HFF-Myc (cell line): ENCODE measurements around the gene SFMBT2.

Experiments used
- DNase-seq: peaks from one replicate; pipeline ENCODE4 v3.0.0-alpha.2; 2011; ENCODE audit warnings: low read depth; ENCODE audit errors: extremely low read depth
- H3K4me3 ChIP-seq: replicated peaks from 2 replicates; pipeline ENCODE4 v1.5.1; 2011; ENCODE audit warnings: low read depth, mild to moderate bottlenecking, control low read depth, low read length
- CTCF ChIP-seq: IDR thresholded peaks from 2 replicates; pipeline ENCODE4 v1.5.1; 2012; ENCODE audit warnings: mild to moderate bottlenecking, low read depth, low read length, control low read depth; ENCODE audit errors: missing control alignments

Gene SFMBT2

DNA sequence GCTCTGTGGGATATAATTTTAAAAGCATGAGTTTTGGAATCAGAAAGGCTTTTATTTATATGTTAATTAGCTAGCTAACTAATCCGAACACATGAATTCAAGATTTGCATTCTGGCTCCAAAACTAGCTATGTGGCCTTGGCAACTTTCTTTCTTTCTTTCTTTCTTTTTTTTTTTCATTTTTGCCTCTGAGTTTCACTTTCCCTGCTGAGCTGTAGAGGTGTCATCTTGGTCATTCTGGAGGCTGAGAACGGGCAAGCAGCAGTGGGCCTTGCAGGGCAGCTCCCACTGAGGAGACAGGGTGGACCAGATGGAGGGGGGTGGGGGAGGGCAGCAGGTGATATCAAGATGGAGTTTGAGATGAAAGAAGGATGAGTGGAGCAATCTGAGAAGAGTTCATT lies 24.8 kb upstream of the SFMBT2 start:
- DNase-seq: no peak
- no peak overlapping the region for H3K4me3 ChIP-seq
- TF ChIP-seq CTCF: no peak

GRCh38 chr10:7434378-7434777 lies 23.5 kb upstream of the SFMBT2 start:
- TF ChIP-seq CTCF: no peak
- no peak overlapping the region for H3K4me3 ChIP-seq
- DNase-seq: no peak

DNA sequence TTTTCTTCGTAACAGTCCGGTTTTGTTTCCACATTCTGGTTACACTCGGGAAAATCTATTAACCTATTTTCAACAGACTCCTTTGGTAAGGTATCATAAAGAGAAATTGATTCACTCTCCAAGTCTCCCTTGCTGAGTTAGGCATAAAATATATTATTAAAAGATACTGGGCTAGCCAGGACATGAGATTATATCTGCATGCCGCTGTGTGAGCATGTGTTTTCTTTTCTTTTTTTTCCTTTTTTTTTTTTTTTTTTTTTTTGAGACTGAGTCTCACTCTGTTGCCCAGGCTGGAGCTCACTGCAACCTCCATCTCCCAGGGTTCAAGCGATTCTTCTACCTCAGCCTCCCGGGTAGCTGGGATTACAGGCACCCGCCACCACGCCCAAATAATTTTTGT lies 23.0 kb upstream of the SFMBT2 start:
- DNase-seq: no peak
- TF ChIP-seq CTCF: no peak
- H3K4me3 ChIP-seq: no peak overlapping the region

- H3K4me3 ChIP-seq: no peak overlapping the region
- TF ChIP-seq CTCF: no peak
- no peak for DNase-seq
These were observed 22.3 kb upstream of the SFMBT2 start for GRCh38 chr10:7432884-7433726.

DNA sequence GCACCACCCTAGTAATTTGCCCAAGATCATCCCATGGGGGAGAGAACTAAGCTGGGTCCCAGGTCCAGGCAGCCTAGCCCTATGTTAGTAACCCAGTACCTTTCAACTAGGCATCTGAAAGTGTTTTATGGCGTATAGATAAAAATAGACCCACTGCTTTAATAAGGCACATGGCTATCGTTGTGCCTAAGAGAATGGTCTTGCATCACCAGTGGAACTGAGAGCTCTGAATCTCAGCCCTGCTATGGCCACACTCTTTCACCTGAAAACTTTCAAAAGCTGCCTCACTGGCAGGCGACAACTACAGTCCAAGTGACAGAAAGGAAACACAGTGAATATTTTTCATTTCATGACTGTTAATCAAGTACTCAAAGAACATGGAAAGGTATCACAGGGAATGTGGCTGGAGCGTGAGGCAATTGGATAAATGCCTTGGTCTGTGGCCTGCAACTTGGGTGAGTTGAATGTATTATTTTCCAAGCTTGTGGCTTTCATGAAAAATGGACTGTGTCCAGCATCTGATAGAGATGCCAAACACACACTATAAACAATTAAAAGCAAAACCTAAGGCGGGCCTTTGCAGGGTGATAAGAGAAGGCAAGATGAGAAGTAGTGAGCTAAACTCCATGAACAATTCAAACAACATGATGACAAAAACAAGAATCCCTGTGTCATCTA lies 18.0 kb upstream of the SFMBT2 start:
- no peak for DNase-seq
- TF ChIP-seq CTCF: no peak
- no peak overlapping the region for H3K4me3 ChIP-seq

GRCh38 chr10:7426349-7426748 lies 15.5 kb upstream of the SFMBT2 start:
- DNase-seq: no peak
- H3K4me3 ChIP-seq: no peak overlapping the region
- no peak for TF ChIP-seq CTCF
